ENCODE measurements around the gene PAX1. TPM values are rescaled to one million over a fixed set of nuclear protein-coding genes. Genes with fewer than 3 reads are reported as not detected.

PAX1 gene
- not detected in 2 replicates for total RNA-seq

- FAIRE-seq (no peak), DNase-seq (ENCODE audit: low read depth) (no peak)
- Histone ChIP-seq H3K27me3 (ENCODE audit: control insufficient read depth, insufficient read depth, low read length) (peaks cover 10% of the 10 kb centered on the region), H3K4me3 (ENCODE audit: low read depth, low read length) (no peak within 1 kb of the TSS), H3K36me3 (ENCODE audit: control insufficient read depth, insufficient read depth, low read length) (no peaks in the 10 kb centered on the region)
- TF ChIP-seq CTCF (IDR thresholded peaks at IDR 0.05; ENCODE audit: insufficient read depth, low read length, severe bottlenecking) = no peak
These were observed at the start of gene PAX1 for GRCh38 chr20:21705575-21706260. Gene PAX1 (plus strand): TSS chr20:21705664. CDS start chr20:21705713, 49 bp downstream.

GRCh38 chr20:21656308-21657067, 49.0 kb upstream of the PAX1 start:
- no peak overlapping the region for H3K4me3 ChIP-seq (ENCODE audit: low read depth, low read length)
- TF ChIP-seq CTCF (IDR thresholded peaks at IDR 0.05; ENCODE audit: insufficient read depth, low read length, severe bottlenecking) = no peak
- no peaks in the 10 kb centered on the region for H3K36me3 ChIP-seq (ENCODE audit: control insufficient read depth, insufficient read depth, low read length)
- no peaks in the 10 kb centered on the region for H3K27me3 ChIP-seq (ENCODE audit: control insufficient read depth, insufficient read depth, low read length)
- DNase-seq (ENCODE audit: low read depth) (no peak), FAIRE-seq (no peak)

DNA sequence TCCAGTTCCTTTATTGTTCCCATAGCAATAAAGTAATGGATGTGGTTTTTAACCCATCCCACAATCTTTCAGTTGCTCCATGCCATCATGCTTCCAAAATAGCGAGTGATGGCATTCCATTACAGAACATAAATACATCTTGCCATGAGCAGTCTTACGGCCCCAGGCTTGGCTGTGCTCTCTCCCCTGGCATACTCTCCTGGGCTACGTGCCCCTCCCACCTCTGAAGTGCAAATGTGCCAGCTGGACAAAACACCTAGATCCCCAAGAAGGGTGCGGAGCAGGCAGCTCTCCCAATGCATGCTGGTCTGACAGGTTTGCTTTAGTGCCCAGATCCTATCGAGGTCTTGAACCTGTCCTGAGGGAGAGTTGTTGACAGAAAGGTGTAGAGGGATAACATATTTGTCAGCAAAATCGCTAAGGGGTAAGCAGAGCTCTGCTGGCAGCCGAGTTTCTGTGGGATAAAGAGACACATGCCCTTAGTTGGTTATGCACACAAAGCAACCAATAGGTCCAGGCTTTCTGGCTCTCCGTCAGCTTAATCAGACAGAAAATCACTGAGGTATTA, 43.9 kb upstream of the PAX1 start:
- Histone ChIP-seq H3K27me3 (ENCODE audit: control insufficient read depth, insufficient read depth, low read length) (no peaks in the 10 kb centered on the region), H3K36me3 (ENCODE audit: control insufficient read depth, insufficient read depth, low read length) (no peaks in the 10 kb centered on the region), H3K4me3 (ENCODE audit: low read depth, low read length) (no peak overlapping the region)
- no peak for TF ChIP-seq CTCF (IDR thresholded peaks at IDR 0.05; ENCODE audit: insufficient read depth, low read length, severe bottlenecking)
- DNase-seq (ENCODE audit: low read depth) (no peak), FAIRE-seq (no peak)

- no peak for FAIRE-seq
- TF ChIP-seq CTCF (IDR thresholded peaks at IDR 0.05; ENCODE audit: insufficient read depth, low read length, severe bottlenecking) = no peak
These were observed 42.0 kb upstream of the PAX1 start for GRCh38 chr20:21663465-21663864.

DNA sequence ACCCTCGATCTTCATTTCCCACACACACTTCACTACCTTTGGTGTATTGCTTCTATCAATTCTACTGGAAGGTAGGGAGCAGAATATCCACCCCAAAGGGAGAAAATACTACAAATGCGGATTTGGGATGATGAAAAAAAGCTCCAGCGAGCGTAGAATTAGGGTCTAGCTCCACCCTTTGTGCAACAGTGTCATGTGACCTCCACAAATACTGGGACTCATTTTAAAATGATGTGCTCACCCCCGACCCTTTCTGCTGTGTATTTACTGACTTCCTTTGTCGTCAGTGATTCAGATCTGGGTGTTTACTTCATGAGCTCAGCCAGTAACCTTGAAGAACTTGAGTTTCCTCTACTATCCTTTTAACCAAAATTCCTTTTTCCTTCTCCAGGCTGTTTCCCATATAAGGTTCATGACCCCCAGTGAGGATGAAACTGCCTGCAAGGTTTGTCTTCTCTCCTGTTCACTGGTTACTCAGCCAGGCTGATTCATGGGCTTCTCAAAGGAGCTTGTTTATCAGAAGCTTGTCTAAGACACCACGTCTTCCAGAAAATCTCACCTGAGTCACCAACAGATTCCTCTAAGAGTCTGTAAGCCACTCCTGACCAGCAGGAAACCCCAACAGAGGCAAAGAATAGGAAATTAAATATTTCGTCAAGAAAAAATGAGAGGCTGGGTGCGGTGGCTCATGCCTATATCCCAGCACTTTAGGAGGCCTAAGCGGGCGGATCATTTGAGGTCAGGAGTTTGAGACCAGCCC, 39.6 kb upstream of the PAX1 start:
- FAIRE-seq = no peak
- no peak overlapping the region for H3K4me3 ChIP-seq (ENCODE audit: low read depth, low read length)
- no peaks in the 10 kb centered on the region for H3K27me3 ChIP-seq (ENCODE audit: control insufficient read depth, insufficient read depth, low read length)
- H3K36me3 ChIP-seq (ENCODE audit: control insufficient read depth, insufficient read depth, low read length) = no peaks in the 10 kb centered on the region
- DNase-seq (ENCODE audit: low read depth) = peak; percentile 60
- TF ChIP-seq CTCF (IDR thresholded peaks at IDR 0.05; ENCODE audit: insufficient read depth, low read length, severe bottlenecking) = no peak

More at GRCh38 chr20:21663465-21663864, 42.0 kb upstream of the PAX1 start:
- DNase-seq (ENCODE audit: low read depth) = no peak
- no peak overlapping the region for H3K4me3 ChIP-seq (ENCODE audit: low read depth, low read length)
- no peaks in the 10 kb centered on the region for H3K27me3 ChIP-seq (ENCODE audit: control insufficient read depth, insufficient read depth, low read length)
- no peaks in the 10 kb centered on the region for H3K36me3 ChIP-seq (ENCODE audit: control insufficient read depth, insufficient read depth, low read length)
